SK-N-SH (cell line): ENCODE measurements around the gene NSF. TPM values are rescaled to one million over a fixed set of nuclear protein-coding genes. Genes with fewer than 3 reads are reported as not detected.

Experiments
- CTCF ChIA-PET: fragments of 300-600, 350-600 bp; formaldehyde crosslinking; extraction: SDS; loops from one replicate; lab custom pipeline; 2021; lab: Yijun Ruan, JAX
- POLR2A ChIA-PET: fragments of 350-600 bp; sonication (Branson Sonifier 250); formaldehyde crosslinking; extraction: SDS; loops from one replicate; lab custom pipeline; 2020; ENCODE audit warnings: antibody characterized with exemption, inconsistent platforms; lab: Yijun Ruan, JAX
- DNase-seq: peaks from one replicate; pipeline ENCODE4 v3.0.0; 2012
- H2AFZ ChIP-seq: fragments of 200-600 bp; sonication (generic); 2 replicates; pipeline ENCODE4 v1.8.1; 2016; ENCODE audit warnings: antibody characterized with exemption, mild to moderate bottlenecking, low read depth
- H3F3A ChIP-seq: fragments of 200-600 bp; sonication (generic); replicated peaks from 2 replicates; pipeline ENCODE3; 2016; ENCODE audit warnings: antibody characterized with exemption, mild to moderate bottlenecking; ENCODE audit not compliant: insufficient read depth
- H3K27ac ChIP-seq, 2 experiments: fragments of 200-500 bp in 1 of 2; fragments of 200-600 bp in 1 of 2; sonication (Bioruptor generic) in 1 of 2; sonication (generic), shearing (Covaris generic) in 1 of 2; 2 replicates each; pipeline versions ENCODE4 v1.5.1 to v1.6.1; 2014 to 2016; ENCODE audit warnings: low read depth in 2 of 2, inconsistent platforms in 1 of 2, low read length in 1 of 2, mild to moderate bottlenecking in 1 of 2, mixed read lengths in 1 of 2
- H3K27me3 ChIP-seq: fragments of 200-600 bp; sonication (generic), shearing (Covaris generic); 2 replicates; pipeline ENCODE4 v1.6.1; 2016; ENCODE audit warnings: mixed run types; ENCODE audit not compliant: insufficient read depth
- H3K36me3 ChIP-seq, 2 experiments: fragments of 200-500 bp in 1 of 2; fragments of 200-600 bp in 1 of 2; sonication (Bioruptor generic) in 1 of 2; sonication (generic) in 1 of 2; replicated peaks in 1 of 2; 2 replicates each; pipeline versions ENCODE3 to v1.5.1; 2014 to 2016; ENCODE audit warnings: low read length in 1 of 2, mild to moderate bottlenecking in 1 of 2; ENCODE audit not compliant: insufficient read depth in 2 of 2, control insufficient read depth in 1 of 2
- H3K4me1 ChIP-seq, 2 experiments: fragments of 200-500 bp in 1 of 2; fragments of 200-600 bp in 1 of 2; sonication (Bioruptor generic) in 1 of 2; sonication (generic), shearing (Covaris generic) in 1 of 2; 2 replicates each; pipeline versions ENCODE4 v1.5.1 to v1.6.1; 2014 to 2016; ENCODE audit warnings: low read depth in 1 of 2, low read length in 1 of 2, mixed run types in 1 of 2; ENCODE audit not compliant: insufficient read depth in 2 of 2, control insufficient read depth in 1 of 2
- H3K4me2 ChIP-seq: fragments of 200-600 bp; sonication (generic), shearing (Covaris generic); 2 replicates; pipeline ENCODE4 v1.6.1; 2017; ENCODE audit warnings: mixed run types
- H3K4me3 ChIP-seq, 2 experiments: fragments of 200-500 bp in 1 of 2; fragments of 200-600 bp in 1 of 2; sonication (Bioruptor generic) in 1 of 2; sonication (generic), shearing (Covaris generic) in 1 of 2; 2 replicates each; pipeline versions ENCODE4 v1.5.1 to v1.8.1; 2014 to 2016; ENCODE audit warnings: low read depth in 2 of 2, inconsistent platforms in 1 of 2, low read length in 1 of 2, mild to moderate bottlenecking in 1 of 2, mixed read lengths in 1 of 2, moderate library complexity in 1 of 2
- H3K79me2 ChIP-seq: fragments of 200-600 bp; sonication (generic); 2 replicates; pipeline ENCODE4 v1.8.1; 2017; ENCODE audit warnings: mild to moderate bottlenecking; ENCODE audit not compliant: insufficient read depth
- H3K9ac ChIP-seq: fragments of 200-600 bp; sonication (generic); 2 replicates; pipeline ENCODE4 v1.6.1; 2017; ENCODE audit warnings: mixed run types
- H3K9me2 ChIP-seq: fragments of 200-600 bp; sonication (generic); 2 replicates; pipeline ENCODE4 v1.6.1; 2017; ENCODE audit warnings: mixed run types
- H3K9me3 ChIP-seq: fragments of 200-600 bp; sonication (generic); 2 replicates; pipeline ENCODE4 v1.6.1; 2017; ENCODE audit warnings: mixed run types, mild to moderate bottlenecking, moderate library complexity
- H4K20me1 ChIP-seq: fragments of 200-600 bp; sonication (generic); 2 replicates; pipeline ENCODE4 v1.6.1; 2017; ENCODE audit warnings: mild to moderate bottlenecking, mixed run types; ENCODE audit not compliant: insufficient read depth
- CHD2 ChIP-seq: fragments of 150-350 bp; IDR thresholded peaks from 2 replicates; pipeline ENCODE4 v1.6.1; 2018; ENCODE audit warnings: low read length; ENCODE audit not compliant: partially characterized antibody
- CTCF ChIP-seq: fragments of 200-600 bp; sonication (generic); IDR thresholded peaks from 2 replicates; pipeline ENCODE4 v1.6.1; 2017; ENCODE audit warnings: antibody characterized with exemption, mild to moderate bottlenecking, moderate library complexity
- ELF1 ChIP-seq: IDR thresholded peaks from 2 replicates; pipeline ENCODE4 v1.4.0; 2012
- FOSL2 ChIP-seq: IDR thresholded peaks from 2 replicates; pipeline ENCODE4 v1.4.0; 2012; ENCODE audit warnings: low read depth, mild to moderate bottlenecking, moderate library complexity, borderline replicate concordance
- FOXM1 ChIP-seq: IDR thresholded peaks from 2 replicates; pipeline ENCODE4 v1.4.0; 2012; ENCODE audit warnings: low read depth, mild to moderate bottlenecking
- GATA2 ChIP-seq: sonication (generic); formaldehyde crosslinking; IDR thresholded peaks from 2 replicates; pipeline ENCODE4 v1.5.0; 2020; ENCODE audit warnings: mild to moderate bottlenecking, missing genetic modification reagents
- JUND ChIP-seq: IDR thresholded peaks from 2 replicates; pipeline ENCODE4 v1.4.0; 2012
- MEF2A ChIP-seq: IDR thresholded peaks from 2 replicates; pipeline ENCODE4 v1.4.0; 2012; ENCODE audit warnings: low read depth, borderline replicate concordance
- NFIC ChIP-seq: IDR thresholded peaks from 2 replicates; pipeline ENCODE4 v1.4.0; 2012; ENCODE audit warnings: borderline replicate concordance
- NRF1 ChIP-seq: IDR thresholded peaks from 2 replicates; pipeline ENCODE4 v1.6.1; 2012; ENCODE audit warnings: low read depth, mild to moderate bottlenecking, low read length
- RAD21 ChIP-seq: IDR thresholded peaks from 2 replicates; pipeline ENCODE4 v1.6.1; 2012; ENCODE audit warnings: mild to moderate bottlenecking, low read length
- RCOR1 ChIP-seq: fragments of 150-350 bp; IDR thresholded peaks from 2 replicates; pipeline ENCODE4 v1.6.1; 2017; ENCODE audit warnings: antibody characterized with exemption, low read length
- REST ChIP-seq: IDR thresholded peaks from 2 replicates; pipeline ENCODE4 v1.6.1; 2012; ENCODE audit warnings: mild to moderate bottlenecking, low read depth, low read length, moderate library complexity
- RFX5 ChIP-seq: IDR thresholded peaks from 2 replicates; pipeline ENCODE4 v1.6.1; 2012; ENCODE audit warnings: mild to moderate bottlenecking, improper control_type of control experiment, low read length
- RXRA ChIP-seq: IDR thresholded peaks from 2 replicates; pipeline ENCODE4 v1.4.0; 2012; ENCODE audit warnings: low read depth, mild to moderate bottlenecking, borderline replicate concordance
- SMC3 ChIP-seq: IDR thresholded peaks from 2 replicates; pipeline ENCODE4 v1.6.1; 2012; ENCODE audit warnings: low read depth, low read length, improper control_type of control experiment
- TAF1 ChIP-seq: IDR thresholded peaks from 2 replicates; pipeline ENCODE4 v1.6.1; 2012; ENCODE audit warnings: low read depth, mild to moderate bottlenecking, low read length, moderate library complexity, borderline replicate concordance
- TCF12 ChIP-seq: IDR thresholded peaks from 2 replicates; pipeline ENCODE4 v1.4.0; 2012
- TEAD4 ChIP-seq: IDR thresholded peaks from 2 replicates; pipeline ENCODE4 v1.4.0; 2012; ENCODE audit warnings: mild to moderate bottlenecking, borderline replicate concordance; ENCODE audit not compliant: insufficient read depth
- YY1 ChIP-seq: IDR thresholded peaks from 2 replicates; pipeline ENCODE4 v1.4.0; 2012; ENCODE audit warnings: low read depth, mild to moderate bottlenecking
- WGBS: methylation state at CpG from one replicate; pipeline ENCODE4 v1.1.6; 2017; ENCODE audit warnings: low lambda C conversion rate; 5-methylcytosine and 5-hydroxymethylcytosine counted together
- polyA plus RNA-seq, 3 experiments: library from polyadenylated mRNA; depleted of rRNA; stranded (reverse); fragments of >200 nt; gene quantifications; 2 replicates each; pipeline ENCODE4 v1.2.3, GENCODE V29; 2012
- TF ChIP-seq, protein P1 (sequence below): IDR thresholded peaks from 2 replicates; pipeline ENCODE4 v1.4.0; 2012; ENCODE audit warnings: low read depth, borderline replicate concordance
- TF ChIP-seq, protein P2 (sequence below): IDR thresholded peaks from 2 replicates; pipeline ENCODE4 v1.4.0; 2012; ENCODE audit warnings: low read depth, borderline replicate concordance

Gene NSF
- polyA plus RNA-seq, 1 of the 3 experiments (the other 2 are of a cell fraction), result 31.4 TPM

DNA sequence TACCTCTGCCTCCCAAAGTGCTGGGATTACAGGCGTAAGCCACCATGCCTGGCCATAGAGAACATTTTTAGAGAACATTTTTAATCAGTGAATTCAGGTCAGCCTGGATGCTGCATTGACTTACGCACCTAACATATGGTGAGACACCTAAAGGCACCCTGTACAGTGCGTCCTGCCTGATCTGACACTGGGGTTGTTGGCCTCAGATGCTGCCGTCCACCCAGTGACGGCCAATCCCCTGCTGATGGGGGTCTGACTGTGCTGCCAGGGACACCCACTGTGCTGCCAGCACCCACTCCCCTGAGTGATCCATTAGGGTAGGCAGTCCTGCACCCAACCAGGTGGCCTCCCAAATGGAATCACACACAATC is 189.5 kb downstream of the NSF start (continued):
- TF ChIP-seq GATA2 (CRISPR knock-in tag), result no peak
- TF ChIP-seq TAF1, result no peak
- TF ChIP-seq, protein P1, sequence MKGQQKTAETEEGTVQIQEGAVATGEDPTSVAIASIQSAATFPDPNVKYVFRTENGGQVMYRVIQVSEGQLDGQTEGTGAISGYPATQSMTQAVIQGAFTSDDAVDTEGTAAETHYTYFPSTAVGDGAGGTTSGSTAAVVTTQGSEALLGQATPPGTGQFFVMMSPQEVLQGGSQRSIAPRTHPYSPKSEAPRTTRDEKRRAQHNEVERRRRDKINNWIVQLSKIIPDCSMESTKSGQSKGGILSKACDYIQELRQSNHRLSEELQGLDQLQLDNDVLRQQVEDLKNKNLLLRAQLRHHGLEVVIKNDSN, result no peak
- no peak for TF ChIP-seq ELF1
- TF ChIP-seq, all 33 proteins: peak for 0

- WGBS, result 67% methylated on average over 9 of the region's 9 CpGs
- Histone ChIP-seq H3K4me2 (no peak overlapping the region), H3K4me1 (peaks cover 0 to 5% of the 10 kb centered on the region in 2 experiments; a peak in 1 of 4 replicates), H2AFZ (no peak overlapping the region), H4K20me1 (no peaks in the 10 kb centered on the region), H3K27ac (no peak overlapping the region), H3K27me3 (no peaks in the 10 kb centered on the region), H3F3A (no peaks in the 10 kb centered on the region)
- peak; percentile 82 for DNase-seq
- POLR2A ChIA-PET, result no interaction called here
- TF ChIP-seq YY1 (no peak), TEAD4 (no peak), REST (peak; percentile 40; the same call in 1 of the 2 replicates), TCF12 (no peak), NRF1 (no peak), RFX5 (no peak), RCOR1 (no peak), SMC3 (peak; percentile 96), CHD2 (no peak), CTCF (peak; percentile 91), FOXM1 (no peak), GATA2 (CRISPR knock-in tag) (no peak), RXRA (no peak), NFIC (no peak), JUND (no peak), FOSL2 (no peak), MEF2A (no peak), RAD21 (peak; percentile 80)
- TF ChIP-seq, protein P2, sequence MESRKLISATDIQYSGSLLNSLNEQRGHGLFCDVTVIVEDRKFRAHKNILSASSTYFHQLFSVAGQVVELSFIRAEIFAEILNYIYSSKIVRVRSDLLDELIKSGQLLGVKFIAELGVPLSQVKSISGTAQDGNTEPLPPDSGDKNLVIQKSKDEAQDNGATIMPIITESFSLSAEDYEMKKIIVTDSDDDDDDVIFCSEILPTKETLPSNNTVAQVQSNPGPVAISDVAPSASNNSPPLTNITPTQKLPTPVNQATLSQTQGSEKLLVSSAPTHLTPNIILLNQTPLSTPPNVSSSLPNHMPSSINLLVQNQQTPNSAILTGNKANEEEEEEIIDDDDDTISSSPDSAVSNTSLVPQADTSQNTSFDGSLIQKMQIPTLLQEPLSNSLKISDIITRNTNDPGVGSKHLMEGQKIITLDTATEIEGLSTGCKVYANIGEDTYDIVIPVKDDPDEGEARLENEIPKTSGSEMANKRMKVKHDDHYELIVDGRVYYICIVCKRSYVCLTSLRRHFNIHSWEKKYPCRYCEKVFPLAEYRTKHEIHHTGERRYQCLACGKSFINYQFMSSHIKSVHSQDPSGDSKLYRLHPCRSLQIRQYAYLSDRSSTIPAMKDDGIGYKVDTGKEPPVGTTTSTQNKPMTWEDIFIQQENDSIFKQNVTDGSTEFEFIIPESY, result no peak
- TF ChIP-seq, all 33 proteins: peak for 4
- H3K9ac ChIP-seq, result no peak overlapping the region
- no peak overlapping the region for H3K4me3 ChIP-seq
- CTCF ChIA-PET, result interaction anchor here (0.6 to 11.4 kb wide), 14 partner anchors 8 to 160 kb away, joined by 3 to 76 read pairs (median 4); no protein-coding TSS in a partner anchor
- no peaks in the 10 kb centered on the region for H3K36me3 ChIP-seq
- H3K9me3 ChIP-seq, result no peaks in the 10 kb centered on the region
- no peaks in the 10 kb centered on the region for H3K79me2 ChIP-seq
- H3K9me2 ChIP-seq, result no peaks in the 10 kb centered on the region
Observed at GRCh38 chr17:46782250-46782953, 191.9 kb downstream of the NSF start.
